Stomach (tissue), 4 donors: ENCODE data around the gene NT5DC1.

Experiments
- EP300 ChIP-seq: sonication (generic); formaldehyde crosslinking; IDR thresholded peaks from one replicate; pipeline ENCODE4 v1.6.1; 2017; ENCODE audit warnings: antibody characterized with exemption
- POLR2AphosphoS5 ChIP-seq, 3 donors: sonication (generic); formaldehyde crosslinking; IDR thresholded peaks; one replicate each; pipeline ENCODE4 v1.6.1; 2016; ENCODE audit warnings: antibody characterized with exemption in 3 of 3

DNA sequence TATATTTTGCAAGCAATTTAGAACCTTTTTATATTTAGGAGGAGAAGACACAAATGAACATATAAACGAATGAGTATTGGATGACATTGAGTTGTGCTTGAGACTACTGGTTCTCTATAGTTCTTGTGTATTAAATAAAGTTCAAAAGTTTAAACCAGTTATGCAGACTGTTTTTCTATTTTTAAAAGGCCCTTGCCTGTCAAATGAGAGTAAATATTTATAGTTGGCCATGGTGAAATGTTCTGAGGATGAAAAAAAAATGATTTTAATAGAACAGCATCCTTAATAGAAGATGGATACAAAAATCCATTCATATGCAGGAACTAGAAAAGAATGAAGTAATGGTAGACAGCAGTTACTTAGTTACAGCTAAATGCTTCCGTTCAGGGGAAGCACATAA lies 88.8 kb downstream of the NT5DC1 start:
- no peak for TF ChIP-seq POLR2AphosphoS5 (IDR thresholded peaks at IDR 0.05)
- TF ChIP-seq EP300, result no peak
